Activated B cell treated with CpG ODN at 0.5 μM for 24 hours (primary cell): ENCODE data around the gene ITGA1. TPM values are rescaled to one million over a fixed set of nuclear protein-coding genes. Genes with fewer than 3 reads are reported as not detected.

Source experiments
- ATAC-seq: fragments of 200-7000 bp; cut with Tn5 transposase; one replicate; pipeline ENCODE4 v1.10.0; 2021; ENCODE audit warnings: low read depth, mild to moderate bottlenecking, moderate library complexity
- CTCF ChIA-PET: fragments of 350-600 bp; sonication (Branson Sonifier 250); formaldehyde crosslinking; loops from one replicate; lab custom pipeline; 2021; ENCODE audit warnings: antibody characterized with exemption; lab: Charles Lee
- POLR2A ChIA-PET: fragments of 350-600 bp; sonication (Branson Sonifier 250); formaldehyde crosslinking; loops from one replicate; lab custom pipeline; 2021; ENCODE audit warnings: antibody characterized with exemption; lab: Charles Lee
- DNase-seq: peaks from one replicate; pipeline ENCODE4 v3.0.0; 2022
- H3K27ac Mint-ChIP-seq: one replicate; pipeline ENCODE4 v1.8.0; 2020; ENCODE audit warnings: mixed read lengths
- H3K27me3 Mint-ChIP-seq: one replicate; pipeline ENCODE4 v1.8.0; 2021; ENCODE audit warnings: mixed read lengths
- H3K36me3 Mint-ChIP-seq: one replicate; pipeline ENCODE4 v1.8.0; 2021; ENCODE audit warnings: low read depth, mixed read lengths
- H3K4me1 Mint-ChIP-seq: one replicate; pipeline ENCODE4 v1.8.0; 2021; ENCODE audit warnings: mixed read lengths
- H3K4me3 Mint-ChIP-seq: one replicate; pipeline ENCODE4 v1.8.0; 2020; ENCODE audit warnings: mild to moderate bottlenecking, mixed read lengths
- H3K9me3 Mint-ChIP-seq: one replicate; pipeline ENCODE4 v1.8.0; 2020; ENCODE audit warnings: mixed read lengths
- CTCF ChIP-seq: fragments of 200-600 bp; IDR thresholded peaks from one replicate; pipeline ENCODE4 v1.8.0; 2022; ENCODE audit warnings: antibody characterized with exemption, mild to moderate bottlenecking
- intact Hi-C: fragments of 100-400 bp; cut with micrococcal nuclease; formaldehyde crosslinking; loops from one replicate; pipeline ENCODE4 v1.15.1; 2024
- total RNA-seq: library from RNA; stranded (reverse); gene quantifications from 2 replicates; pipeline ENCODE4 v1.2.3, GENCODE V29; 2022

ITGA1 gene
- 28.4 and 34.0 TPM in 2 replicates for total RNA-seq

GRCh38 chr5:52787600-52788504, at the start of gene ITGA1, which contains the start of gene PELO:
Gene ITGA1 (plus strand): TSS chr5:52787916. CDS start chr5:52788354, 438 bp downstream.
Gene PELO (plus strand): TSS chr5:52787916. CDS start chr5:52800395, 12,479 bp downstream.
- ChIA-PET CTCF (interaction anchor here (0.8 to 1.5 kb wide), 6 partner anchors 8 to 130 kb away, joined by 3 to 9 read pairs (median 3); no protein-coding TSS in a partner anchor), POLR2A (interaction anchor here (0.6 to 4.0 kb wide), 3 partner anchors 12 to 21 kb away, joined by 3 to 51 read pairs (median 5); no protein-coding TSS in a partner anchor)
- Mint-ChIP-seq H3K9me3 (no peaks in the 10 kb centered on the region), H3K4me3 (peak within 1 kb of the TSS; percentile 91), H3K4me1 (peaks cover 15% of the 10 kb centered on the region), H3K27me3 (peaks cover 22% of the 10 kb centered on the region), H3K27ac (peak within 1 kb of the TSS; percentile 78), H3K36me3 (no peaks in the 10 kb centered on the region)
- ATAC-seq, result peak; percentile 80
- intact Hi-C loops, result loop anchor here (1.0 to 10.0 kb wide), 4 partner anchors 12 to 1823 kb away; no protein-coding TSS in a partner anchor
- peak; percentile 51 for DNase-seq
- TF ChIP-seq CTCF, result no peak

- intact Hi-C loops, result no loop called here
- POLR2A ChIA-PET, result no interaction called here
- Mint-ChIP-seq H3K9me3 (no peaks in the 10 kb centered on the region), H3K27me3 (no peaks in the 10 kb centered on the region), H3K27ac (no peak overlapping the region), H3K36me3 (no peaks in the 10 kb centered on the region), H3K4me3 (no peak overlapping the region), H3K4me1 (no peaks in the 10 kb centered on the region)
- TF ChIP-seq CTCF, result no peak
- DNase-seq, result no peak
- CTCF ChIA-PET, result no interaction called here
- ATAC-seq, result no peak
These were observed 49.6 kb upstream of the ITGA1 start for GRCh38 chr5:52738095-52738506.

- H3K27me3 Mint-ChIP-seq, result peaks cover 3% of the 10 kb centered on the region
- no peak overlapping the region for H3K4me3 Mint-ChIP-seq
- no peak for ATAC-seq
- H3K9me3 Mint-ChIP-seq, result no peaks in the 10 kb centered on the region
- DNase-seq, result no peak
- POLR2A ChIA-PET, result interaction anchor here (0.6 kb wide), 1 partner anchor 14 kb away, joined by 3 read pairs; no protein-coding TSS in a partner anchor
- H3K36me3 Mint-ChIP-seq, result no peaks in the 10 kb centered on the region
- H3K4me1 Mint-ChIP-seq, result no peaks in the 10 kb centered on the region
- H3K27ac Mint-ChIP-seq, result no peak overlapping the region
- TF ChIP-seq CTCF, result no peak
- intact Hi-C loops, result no loop called here
- CTCF ChIA-PET, result no interaction called here
These were observed 47.7 kb upstream of the ITGA1 start for GRCh38 chr5:52740007-52740406.

GRCh38 chr5:52743012-52743411, 44.7 kb upstream of the ITGA1 start:
- H3K27ac Mint-ChIP-seq, result no peak overlapping the region
- TF ChIP-seq CTCF, result no peak
- DNase-seq, result no peak
- ChIA-PET CTCF (no interaction called here), POLR2A (no interaction called here)
- no peaks in the 10 kb centered on the region for H3K4me1 Mint-ChIP-seq
- H3K36me3 Mint-ChIP-seq, result no peaks in the 10 kb centered on the region
- H3K27me3 Mint-ChIP-seq, result peaks cover 5% of the 10 kb centered on the region
- no peaks in the 10 kb centered on the region for H3K9me3 Mint-ChIP-seq
- intact Hi-C loops, result no loop called here
- no peak overlapping the region for H3K4me3 Mint-ChIP-seq
- ATAC-seq, result no peak

- ATAC-seq (no peak), DNase-seq (no peak)
- Mint-ChIP-seq H3K27me3 (peaks cover 5% of the 10 kb centered on the region), H3K36me3 (no peaks in the 10 kb centered on the region), H3K4me1 (no peaks in the 10 kb centered on the region), H3K27ac (no peak overlapping the region), H3K4me3 (no peak overlapping the region), H3K9me3 (no peaks in the 10 kb centered on the region)
- no peak for TF ChIP-seq CTCF
- CTCF ChIA-PET, result no interaction called here
- intact Hi-C loops, result no loop called here
- POLR2A ChIA-PET, result no interaction called here
These were observed 44.2 kb upstream of the ITGA1 start for GRCh38 chr5:52743529-52743928.
